ENCODE results near the gene CERT1.
"Not testable (repeated sequence)": the region's sequence is repeated elsewhere in the genome, so short reads cannot be mapped to it uniquely, and the experiment has no call there.

Gene CERT1

DNA sequence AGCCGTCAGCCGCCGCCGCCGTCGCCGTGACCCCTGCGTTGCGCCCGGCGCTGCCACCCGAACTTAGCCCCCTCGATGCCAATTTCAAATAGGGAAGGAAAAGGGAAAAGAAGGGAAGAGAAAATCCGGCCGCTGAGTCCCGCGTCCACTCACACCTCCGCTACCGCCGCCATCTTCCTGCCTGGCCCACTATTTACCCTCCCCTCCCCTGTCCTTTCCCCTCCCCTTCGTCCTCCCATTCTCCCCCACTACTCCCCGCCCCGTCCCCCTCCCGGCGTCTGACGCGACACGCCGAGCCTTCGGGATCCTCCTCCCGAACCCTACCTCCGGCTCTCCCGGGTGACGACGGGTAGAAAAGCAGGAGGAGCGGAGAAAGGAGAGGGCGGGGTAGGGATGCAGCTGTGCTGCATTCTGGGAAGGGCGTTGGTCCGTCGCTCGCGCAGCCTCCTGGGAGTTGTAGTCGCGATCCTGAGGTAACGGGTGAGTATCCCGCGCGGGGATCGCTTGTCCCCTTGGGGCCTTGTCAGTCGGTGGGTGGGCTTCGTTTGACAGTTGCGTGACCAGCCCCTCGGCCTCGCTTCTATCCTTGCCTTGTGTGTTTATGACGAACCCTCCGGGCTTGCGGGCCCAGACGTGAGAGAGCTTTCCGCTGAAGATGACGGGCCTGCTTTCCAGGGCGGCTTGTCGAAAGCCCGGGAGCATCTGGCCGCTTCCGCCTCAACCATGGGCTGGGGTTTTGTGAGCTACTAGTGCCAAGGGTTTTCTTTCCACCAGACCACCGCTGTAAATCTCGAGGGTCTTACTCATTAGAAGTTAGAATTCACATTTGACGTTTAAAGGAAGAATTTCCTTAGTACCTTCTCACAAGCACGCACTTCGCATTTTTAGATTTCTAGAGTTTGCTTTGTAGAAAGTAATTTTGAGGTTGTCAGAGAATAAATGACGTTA, at the start of gene CERT1, which contains the start of gene POLK:
Gene CERT1 (minus strand): TSS at position 195 of the 948 bp plus-strand sequence. CDS start 422 bp downstream, outside the sequence.
Gene POLK (plus strand): TSS at position 457 of the 948 bp plus-strand sequence.
- DNase-seq: peak; percentile 96 to 97

DNA sequence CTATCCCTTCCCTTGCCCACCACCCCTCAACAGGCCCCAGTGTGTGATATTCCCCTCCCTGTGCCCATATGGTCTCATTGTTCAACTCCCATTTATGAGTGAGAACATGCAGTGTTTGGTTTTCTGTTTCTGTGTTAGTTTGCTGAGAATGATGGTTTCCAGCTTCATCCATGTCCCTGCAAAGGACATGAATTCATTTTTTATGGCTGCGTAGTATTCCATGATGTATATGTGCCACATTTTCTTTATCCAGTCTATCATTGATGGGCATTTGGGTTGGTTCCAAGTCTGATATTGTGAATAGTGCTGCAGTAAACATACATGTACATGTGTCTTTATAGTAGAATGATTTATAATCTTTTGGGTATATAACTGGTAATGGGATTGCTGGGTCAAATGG, 49.2 kb upstream of the CERT1 start:
- not testable (repeated sequence) for DNase-seq

- DNase-seq: no peak
Measured at GRCh38 chr5:75558981-75559632, 47.7 kb upstream of the CERT1 start.

- DNase-seq: no peak
Measured at GRCh38 chr5:75558221-75558620, 46.8 kb upstream of the CERT1 start.

- DNase-seq: no peak
Measured at GRCh38 chr5:75553358-75553757, 41.9 kb upstream of the CERT1 start.

DNA sequence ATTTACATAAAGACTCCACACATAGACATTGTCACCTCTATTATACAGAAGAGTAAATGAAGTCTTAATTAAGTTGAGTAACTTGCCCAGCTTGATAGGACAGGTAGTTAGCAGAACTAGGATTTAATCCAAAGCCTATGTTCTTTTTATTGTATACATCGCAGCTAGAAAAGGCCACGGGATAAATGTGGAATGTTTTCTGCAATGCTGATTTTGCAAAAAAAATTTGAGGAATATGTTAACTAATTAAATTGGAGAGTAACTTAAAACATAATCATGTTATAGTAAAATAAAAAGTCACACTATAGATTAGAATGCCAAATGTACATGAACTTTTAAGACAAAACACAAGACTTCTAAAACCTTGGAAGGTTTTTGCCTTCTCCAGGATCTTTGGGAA, 41.3 kb upstream of the CERT1 start:
- DNase-seq: no peak

DNA sequence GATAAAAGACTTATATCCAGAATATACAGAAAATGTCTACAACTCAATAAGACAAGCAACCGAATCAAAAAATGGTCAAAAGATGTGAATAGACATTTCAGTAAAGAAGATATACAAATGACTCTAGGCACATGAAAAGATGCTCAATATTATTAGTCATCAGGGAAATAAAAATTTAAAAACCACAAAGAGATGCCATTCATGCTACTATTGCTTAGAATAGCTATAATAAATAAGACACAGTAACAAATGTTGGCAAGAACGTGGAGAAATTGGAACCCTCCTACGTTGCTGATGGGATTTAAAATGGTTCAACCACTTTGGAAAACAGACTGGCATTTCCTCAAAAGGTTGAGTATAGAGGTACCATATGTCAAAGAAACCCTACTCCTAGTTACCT, 40.0 kb upstream of the CERT1 start:
- peak in 1 of 2 experiments; percentile 9 for DNase-seq

DNA sequence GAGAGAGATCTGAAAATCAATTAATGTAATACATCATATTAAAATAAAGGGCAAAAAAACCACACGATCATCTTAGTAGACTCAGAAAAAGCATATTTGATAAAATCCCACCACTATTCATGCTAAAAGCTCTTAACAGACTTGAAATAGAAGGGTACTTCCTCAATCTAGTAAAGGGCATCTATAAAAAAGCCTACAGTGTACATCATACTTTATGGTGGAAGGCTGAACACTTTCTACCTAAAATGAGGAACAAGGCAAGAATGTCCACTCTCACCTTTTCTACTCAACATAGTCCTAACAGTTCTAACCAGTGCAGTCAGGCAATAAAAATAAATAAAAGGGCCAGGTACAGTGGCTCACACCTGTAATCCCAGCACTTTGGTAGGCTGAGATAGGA, 39.2 kb upstream of the CERT1 start:
- DNase-seq: no peak

GRCh38 chr5:75547812-75548211, 36.4 kb upstream of the CERT1 start:
- DNase-seq: no peak

DNA sequence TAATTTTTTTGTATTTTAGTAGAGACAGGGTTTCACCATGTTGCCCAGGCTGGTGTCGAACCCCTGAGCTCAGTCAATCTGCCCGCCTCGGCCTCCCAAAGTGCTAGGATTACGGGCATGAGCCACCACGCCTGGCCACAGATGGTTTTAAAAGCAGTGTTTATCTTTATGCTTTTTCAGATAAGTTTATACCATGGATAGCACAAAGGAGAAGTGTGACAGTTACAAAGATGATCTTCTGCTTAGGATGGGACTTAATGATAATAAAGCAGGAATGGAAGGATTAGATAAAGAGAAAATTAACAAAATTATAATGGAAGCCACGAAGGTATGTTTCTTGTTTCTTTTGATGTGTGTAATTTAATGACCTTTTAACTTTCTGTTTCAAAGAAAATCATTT, 35.4 kb upstream of the CERT1 start:
- DNase-seq: no peak

GRCh38 chr5:75545131-75545530, 33.7 kb upstream of the CERT1 start:
- peak in 1 of 2 experiments; percentile 11 for DNase-seq

DNA sequence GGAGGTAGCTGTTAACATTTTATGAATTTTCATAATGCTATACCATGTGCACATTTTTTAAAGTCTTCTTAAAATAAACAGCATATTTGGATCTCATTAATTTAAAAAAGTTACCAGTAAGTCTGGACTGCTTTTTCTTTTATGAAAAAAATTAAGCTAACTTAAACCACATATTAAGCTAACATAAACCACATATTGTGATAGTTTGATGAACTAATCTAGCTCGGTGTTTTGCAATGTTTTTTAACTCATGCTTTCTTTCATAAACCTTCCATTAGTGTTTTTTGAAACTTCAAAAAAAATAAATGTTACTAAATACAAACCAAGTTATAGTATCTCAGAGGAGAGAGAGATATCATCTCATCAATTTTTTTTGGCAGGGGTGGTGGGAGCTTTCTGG, 26.8 kb upstream of the CERT1 start:
- no peak for DNase-seq

- no peak for DNase-seq
Measured at GRCh38 chr5:75536694-75537360, 25.4 kb upstream of the CERT1 start.

GRCh38 chr5:75536147-75536546, 24.7 kb upstream of the CERT1 start:
- peak; percentile 3 to 41 for DNase-seq

DNA sequence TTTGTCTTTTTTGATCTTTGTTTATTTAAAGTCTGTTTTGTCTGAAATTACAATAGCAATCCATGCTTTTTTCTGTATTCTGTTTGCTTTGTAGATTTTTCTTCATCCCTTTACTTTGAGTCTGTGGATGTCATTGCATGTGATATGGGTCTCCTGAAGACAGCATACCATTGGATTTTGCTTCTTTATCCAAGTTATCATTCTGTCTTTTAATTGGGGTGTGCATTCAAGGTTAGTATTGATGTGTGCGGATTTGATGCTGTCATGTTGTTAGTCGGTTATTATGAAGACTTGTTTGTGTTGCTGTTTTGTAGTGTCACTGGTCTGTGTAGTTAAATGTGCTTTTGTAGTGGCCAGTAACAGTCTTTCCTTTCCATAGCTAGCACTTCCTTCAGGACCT, 23.3 kb upstream of the CERT1 start:
- no peak for DNase-seq

DNA sequence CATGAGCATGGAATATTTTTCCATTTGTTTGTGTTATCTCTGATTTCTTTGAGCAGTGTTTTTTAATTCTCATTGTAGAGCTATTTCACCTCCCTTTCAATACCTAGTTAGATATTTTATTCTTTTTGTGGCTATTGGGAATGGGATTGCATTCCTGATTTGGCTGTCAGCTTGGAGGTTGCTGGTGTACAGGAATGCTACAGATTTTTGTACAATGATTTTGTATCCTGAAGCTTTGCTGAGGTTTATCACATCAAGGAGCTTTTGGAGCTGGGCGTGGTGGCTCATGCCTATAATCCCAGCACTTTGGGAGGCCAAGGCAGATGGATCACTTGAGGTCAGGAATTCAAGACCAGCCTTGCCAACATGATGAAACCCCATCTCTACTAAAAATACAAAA, 22.3 kb upstream of the CERT1 start:
- not testable (repeated sequence) for DNase-seq

- DNase-seq: no peak
Measured at GRCh38 chr5:75532190-75532589, 20.8 kb upstream of the CERT1 start.

GRCh38 chr5:75529185-75529584, 17.8 kb upstream of the CERT1 start:
- no peak for DNase-seq

GRCh38 chr5:75526070-75526469, 14.6 kb upstream of the CERT1 start:
- DNase-seq: no peak

- DNase-seq: no peak
Measured at GRCh38 chr5:75525344-75525743, 13.9 kb upstream of the CERT1 start.

GRCh38 chr5:75524591-75524990, 13.2 kb upstream of the CERT1 start:
- no peak for DNase-seq

DNA sequence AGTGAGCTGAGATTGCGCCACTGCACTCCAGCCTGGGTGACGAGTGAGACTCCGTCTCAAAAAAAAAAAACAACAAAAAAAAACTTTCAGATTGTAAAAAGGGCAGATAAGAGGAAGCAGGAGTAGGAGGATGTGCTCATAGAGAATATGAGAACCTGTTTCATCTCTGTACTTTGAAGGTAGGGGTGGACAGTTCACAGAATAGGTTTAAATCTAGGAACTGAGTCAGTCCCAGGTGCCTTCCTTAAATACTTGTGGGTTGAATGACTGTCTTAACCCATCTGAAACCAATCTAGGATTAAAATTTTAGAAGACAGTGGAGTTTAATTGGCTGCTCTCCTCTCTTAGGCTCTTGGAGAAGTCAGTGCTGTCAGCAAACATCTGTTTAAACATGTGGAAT, 12.6 kb upstream of the CERT1 start:
- no peak for DNase-seq

- no peak for DNase-seq
Measured at GRCh38 chr5:75523275-75523674, 11.8 kb upstream of the CERT1 start.

DNA sequence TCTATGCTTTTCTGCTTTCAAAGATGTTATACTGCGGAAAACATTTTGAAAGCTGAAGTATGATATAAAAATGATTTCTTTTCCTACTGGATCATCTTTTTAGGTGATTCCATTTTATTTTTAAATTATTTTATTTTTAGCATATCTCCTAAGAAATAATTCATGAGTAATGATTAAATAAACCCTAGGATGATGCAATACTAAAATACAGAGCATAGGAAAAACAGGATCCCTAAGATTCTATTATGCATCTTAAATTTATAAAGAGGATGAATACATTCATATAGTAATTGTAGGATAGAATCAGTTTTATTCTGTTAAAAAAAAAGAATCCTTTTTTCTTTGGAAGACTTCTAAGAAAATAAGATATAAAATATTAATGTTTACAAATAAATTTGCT, 11.1 kb upstream of the CERT1 start:
- no peak for DNase-seq
